Kidney (tissue), 14 donors: Measurements from ENCODE around the gene NAGK. TPM values are rescaled to one million over a fixed set of nuclear protein-coding genes. Genes with fewer than 3 reads are reported as not detected.
"Not testable (repeated sequence)": the region's sequence is repeated elsewhere in the genome, so short reads cannot be mapped to it uniquely, and the experiment has no call there.

ENCODE experiments used
- DNase-seq, 5 donors: peaks; one replicate each; pipeline ENCODE4 v3.0.0-alpha.2; 2013 to 2020
- FAIRE-seq: peaks from 2 replicates; lab custom pipeline; 2012; peaks lifted over from hg19 to GRCh38; lab: Jason Lieb, UNC
- H3K27ac ChIP-seq, 2 donors: one replicate each; pipeline ENCODE4 v1.7.0; 2013; ENCODE audit warnings: low read depth in 2 of 2, low read length in 2 of 2, inconsistent platforms in 1 of 2
- H3K27me3 ChIP-seq: one replicate; pipeline ENCODE4 v1.7.1; 2013; ENCODE audit warnings: low read length, inconsistent platforms; ENCODE audit not compliant: control insufficient read depth, insufficient read depth
- H3K36me3 ChIP-seq, 3 donors: one replicate each; pipeline versions ENCODE4 v1.7.0 to v1.7.1; 2013; ENCODE audit warnings: low read length in 3 of 3, control low read depth in 1 of 3, inconsistent platforms in 1 of 3; ENCODE audit not compliant: insufficient read depth in 3 of 3, control insufficient read depth in 2 of 3
- H3K4me1 ChIP-seq, 3 donors: one replicate each; pipeline versions ENCODE4 v1.7.0 to v1.7.1; 2013; ENCODE audit warnings: low read length in 3 of 3, inconsistent platforms in 1 of 3, low read depth in 1 of 3; ENCODE audit not compliant: control insufficient read depth in 2 of 3, insufficient read depth in 2 of 3
- H3K4me3 ChIP-seq, 3 donors: one replicate each; pipeline versions ENCODE4 v1.7.0 to v1.8.1; 2013; ENCODE audit warnings: low read length in 3 of 3, control low read depth in 1 of 3, inconsistent platforms in 1 of 3
- H3K9ac ChIP-seq, 3 donors: one replicate each; pipeline versions ENCODE4 v1.7.0 to v1.7.1; 2013; ENCODE audit warnings: low read length in 3 of 3, control low read depth in 1 of 3, inconsistent platforms in 1 of 3
- H3K9me3 ChIP-seq, 3 donors: one replicate each; pipeline versions ENCODE4 v1.7.0 to v1.7.1; 2013; ENCODE audit warnings: low read length in 3 of 3, control low read depth in 1 of 3, inconsistent platforms in 1 of 3; ENCODE audit not compliant: control insufficient read depth in 2 of 3, insufficient read depth in 1 of 3
- intact Hi-C: fragments of 100-400 bp; cut with DNase I; formaldehyde crosslinking; loops from one replicate; pipeline ENCODE4 v1.11.1; 2022
- polyA plus RNA-seq: library from polyadenylated mRNA; stranded (reverse); fragments of 350-450 nt; fragmentation: Illumina TruSeq; extraction: RNeasy Lipid Tissue Mini Kit (QIAGEN cat#74804); gene quantifications from one replicate; pipeline ENCODE4 v1.2.3, GENCODE V29; 2014; ENCODE audit warnings: low read depth, low replicate concordance; ENCODE audit not compliant: insufficient read depth
- total RNA-seq: library from RNA; stranded (reverse); fragmentation: NEBNext Ultra II Directional; extraction: Animal tissue kit (Norgen Biotek cat#: 25700); gene quantifications from one replicate; pipeline ENCODE4 v1.2.1, GENCODE V29; 2021
- TF ChIP-seq, protein P1 (sequence below): IDR thresholded peaks from 3 replicates; pipeline ENCODE4 v1.5.1; 2012; ENCODE audit warnings: mild to moderate bottlenecking, moderate library complexity, borderline replicate concordance; ENCODE audit not compliant: insufficient read depth; ENCODE audit errors: extremely low read depth
- donor health status: control.
- donor health status: control.
- donor health status: control.
- donor health status: control.
- donor health status: control.
- donor health status: DM: yes; HTN: yes; CAD: no.
- donor health status: Normal renal cell carcinoma (clear cell type).

NAGK gene
- total and polyA plus RNA-seq, 2 donors from 2014 or later, result 102 to 113 TPM

DNA sequence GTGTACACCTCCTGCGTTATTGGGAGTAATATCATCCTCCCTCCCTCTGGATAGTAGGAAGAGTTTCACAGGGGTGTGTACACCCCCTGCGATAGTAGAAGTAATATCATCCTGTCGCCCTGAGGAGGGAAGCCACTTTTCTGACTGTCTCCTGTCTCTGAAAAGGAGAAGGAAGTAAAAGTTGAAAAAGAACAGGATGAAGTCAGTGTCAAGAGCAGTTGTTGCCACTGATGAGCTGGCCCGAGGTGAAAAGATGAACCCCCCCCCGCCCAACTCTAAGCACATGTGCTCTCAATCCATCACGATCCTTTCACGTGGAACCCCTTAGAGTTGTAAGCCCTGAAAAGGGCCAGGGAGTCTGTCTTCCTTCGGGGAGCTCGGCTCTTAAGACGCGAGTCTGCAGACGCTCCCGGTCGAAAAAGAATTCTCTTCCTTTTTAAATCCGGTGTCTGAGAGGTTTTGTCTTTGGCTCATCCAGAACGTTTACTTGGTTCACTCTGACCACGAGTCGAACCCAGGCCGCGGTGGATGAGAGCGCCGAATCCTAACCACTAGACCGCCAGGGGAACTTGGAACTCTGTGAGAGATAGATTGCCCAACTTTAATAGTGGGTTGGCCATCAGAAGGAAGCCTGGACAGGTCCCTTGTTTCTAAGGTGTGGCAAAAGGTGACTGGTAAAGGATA lies 22.4 kb upstream of the NAGK start:
- Histone ChIP-seq H3K4me3 (no peak overlapping the region), H3K27me3 (no peaks in the 10 kb centered on the region), H3K36me3 (no peaks in the 10 kb centered on the region), H3K9me3 (no peaks in the 10 kb centered on the region), H3K4me1 (no peaks in the 10 kb centered on the region), H3K27ac (no peak overlapping the region), H3K9ac (no peak overlapping the region)
- no peak for FAIRE-seq
- intact Hi-C loops, result no loop called here
- DNase-seq, result no peak
- TF ChIP-seq, protein P1, sequence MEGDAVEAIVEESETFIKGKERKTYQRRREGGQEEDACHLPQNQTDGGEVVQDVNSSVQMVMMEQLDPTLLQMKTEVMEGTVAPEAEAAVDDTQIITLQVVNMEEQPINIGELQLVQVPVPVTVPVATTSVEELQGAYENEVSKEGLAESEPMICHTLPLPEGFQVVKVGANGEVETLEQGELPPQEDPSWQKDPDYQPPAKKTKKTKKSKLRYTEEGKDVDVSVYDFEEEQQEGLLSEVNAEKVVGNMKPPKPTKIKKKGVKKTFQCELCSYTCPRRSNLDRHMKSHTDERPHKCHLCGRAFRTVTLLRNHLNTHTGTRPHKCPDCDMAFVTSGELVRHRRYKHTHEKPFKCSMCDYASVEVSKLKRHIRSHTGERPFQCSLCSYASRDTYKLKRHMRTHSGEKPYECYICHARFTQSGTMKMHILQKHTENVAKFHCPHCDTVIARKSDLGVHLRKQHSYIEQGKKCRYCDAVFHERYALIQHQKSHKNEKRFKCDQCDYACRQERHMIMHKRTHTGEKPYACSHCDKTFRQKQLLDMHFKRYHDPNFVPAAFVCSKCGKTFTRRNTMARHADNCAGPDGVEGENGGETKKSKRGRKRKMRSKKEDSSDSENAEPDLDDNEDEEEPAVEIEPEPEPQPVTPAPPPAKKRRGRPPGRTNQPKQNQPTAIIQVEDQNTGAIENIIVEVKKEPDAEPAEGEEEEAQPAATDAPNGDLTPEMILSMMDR, result no peak

DNA sequence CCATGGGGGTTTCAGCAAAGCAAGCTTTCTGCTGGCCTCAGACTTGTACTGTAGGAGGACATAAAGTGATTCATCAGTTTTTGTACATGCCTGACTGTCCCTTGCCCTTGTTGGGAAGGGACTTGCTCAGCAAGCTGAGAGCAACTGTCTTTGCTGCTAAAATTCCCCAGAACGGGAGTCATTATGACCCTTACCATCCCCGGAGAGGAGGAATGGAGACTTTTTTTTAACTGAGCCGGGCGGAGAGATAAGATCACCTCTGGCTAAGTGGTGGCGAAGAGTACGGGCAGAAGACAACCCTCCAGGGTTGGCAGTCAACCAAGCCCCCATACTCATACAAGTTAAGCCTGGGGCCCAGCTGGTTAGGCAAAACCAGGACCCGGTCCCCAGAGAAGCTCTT lies 20.4 kb upstream of the NAGK start:
- Histone ChIP-seq H3K27ac (no peak overlapping the region), H3K4me1 (no peaks in the 10 kb centered on the region), H3K36me3 (no peaks in the 10 kb centered on the region), H3K27me3 (no peaks in the 10 kb centered on the region), H3K9ac (no peak overlapping the region), H3K9me3 (no peaks in the 10 kb centered on the region), H3K4me3 (no peak overlapping the region)
- TF ChIP-seq, protein P1, result no peak
- FAIRE-seq, result no peak
- intact Hi-C loops, result no loop called here
- no peak for DNase-seq

- H3K27ac ChIP-seq, H3K9me3 ChIP-seq, H3K4me1 ChIP-seq, FAIRE-seq, H3K4me3 ChIP-seq, H3K9ac ChIP-seq, intact Hi-C loops, H3K36me3 ChIP-seq, H3K27me3 ChIP-seq: not testable (repeated sequence)
- peak in 2 of 5 donors; percentile 44 to 58 for DNase-seq
These were observed 18.6 kb upstream of the NAGK start for GRCh38 chr2:71049704-71050360.

DNA sequence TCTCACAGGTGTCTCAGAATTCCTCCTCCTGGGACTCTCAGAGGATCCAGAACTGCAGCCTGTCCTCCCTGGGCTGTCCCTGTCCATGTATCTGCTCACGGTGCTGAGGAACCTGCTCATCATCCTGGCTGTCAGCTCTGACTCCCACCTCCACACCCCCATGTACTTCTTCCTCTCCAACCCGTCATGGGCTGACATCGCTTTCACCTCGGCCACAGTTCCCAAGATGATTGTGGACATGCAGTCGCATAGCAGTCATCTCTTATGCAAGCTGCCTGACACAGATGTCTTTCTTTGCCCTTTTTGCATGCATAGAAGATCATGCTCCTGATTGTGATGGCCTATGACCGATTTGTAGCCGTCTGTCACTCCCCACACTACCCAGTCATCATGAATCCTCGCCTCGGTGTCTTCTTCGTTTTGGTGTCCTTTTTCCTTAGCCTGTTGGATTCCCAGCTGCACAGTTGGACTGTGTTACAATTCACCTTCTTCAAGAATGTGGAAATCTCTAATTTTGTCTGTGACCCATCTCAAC lies 13.2 kb upstream of the NAGK start:
- FAIRE-seq, result not testable (repeated sequence)

More for the DNA sequence above, 13.2 kb upstream of the NAGK start:
- H3K36me3 ChIP-seq, H3K27me3 ChIP-seq, intact Hi-C loops, H3K9me3 ChIP-seq, H3K4me3 ChIP-seq, DNase-seq, H3K27ac ChIP-seq, H3K4me1 ChIP-seq, H3K9ac ChIP-seq: not testable (repeated sequence)
